SK-N-SH treated with all-trans-retinoic acid at 6 μM for 48 hours (cell line): ENCODE measurements around the gene TMA7.

Experiments
- ATAC-seq: fragments of 200-7000 bp; cut with Tn5 transposase; 3 replicates; pipeline ENCODE4 v1.9.1; 2020; ENCODE audit warnings: mild to moderate bottlenecking, moderate library complexity
- ARNTL ChIP-seq: fragments of 450-650 bp; formaldehyde crosslinking; IDR thresholded peaks from 2 replicates; pipeline ENCODE4 v1.5.0; 2020; ENCODE audit warnings: low read depth, mild to moderate bottlenecking, moderate library complexity, borderline replicate concordance
- CREB5 ChIP-seq: fragments of 250-450 bp; sonication (Bioruptor Pico); IDR thresholded peaks from 2 replicates; pipeline ENCODE4 v1.5.1; 2020; ENCODE audit warnings: low read depth, mild to moderate bottlenecking, moderate library complexity
- CSDC2 ChIP-seq: fragments of 250-450 bp; sonication (Bioruptor Pico); IDR thresholded peaks from 2 replicates; pipeline ENCODE4 v1.5.0; 2020; ENCODE audit warnings: mild to moderate bottlenecking, moderate library complexity
- CSRNP3 ChIP-seq: fragments of 250-450 bp; sonication (Bioruptor Pico); IDR thresholded peaks from 2 replicates; pipeline ENCODE4 v1.5.1; 2021; ENCODE audit warnings: mild to moderate bottlenecking, moderate library complexity
- ISL1 ChIP-seq: fragments of 250-450 bp; sonication (Bioruptor Pico); IDR thresholded peaks from 2 replicates; pipeline ENCODE4 v2.1.2; 2022; ENCODE audit warnings: mild to moderate bottlenecking, moderate library complexity
- OSR1 ChIP-seq: fragments of 250-450 bp; sonication (Bioruptor Pico); IDR thresholded peaks from 2 replicates; pipeline ENCODE4 v1.8.0; 2022; ENCODE audit warnings: moderate library complexity, mild to moderate bottlenecking, inconsistent platforms
- PATZ1 ChIP-seq: fragments of 250-450 bp; sonication (Bioruptor Pico); IDR thresholded peaks from 2 replicates; pipeline ENCODE4 v1.8.0; 2020; ENCODE audit warnings: mild to moderate bottlenecking, moderate library complexity, borderline replicate concordance
- POU6F1 ChIP-seq: fragments of 250-450 bp; sonication (Bioruptor Pico); IDR thresholded peaks from 2 replicates; pipeline ENCODE4 v1.8.0; 2021; ENCODE audit warnings: low read depth, mild to moderate bottlenecking, moderate library complexity, borderline replicate concordance
- PPARA ChIP-seq: fragments of 250-450 bp; sonication (Bioruptor Pico); IDR thresholded peaks from 2 replicates; pipeline ENCODE4 v1.5.0; 2020; ENCODE audit warnings: mild to moderate bottlenecking, borderline replicate concordance
- RARB ChIP-seq: fragments of 250-450 bp; sonication (Bioruptor Pico); IDR thresholded peaks from 2 replicates; pipeline ENCODE4 v1.8.0; 2021; ENCODE audit warnings: mild to moderate bottlenecking, moderate library complexity
- SNAI2 ChIP-seq: fragments of 250-450 bp; sonication (Bioruptor Pico); IDR thresholded peaks from 2 replicates; pipeline ENCODE4 v1.5.0; 2020; ENCODE audit warnings: mild to moderate bottlenecking, moderate library complexity
- TCF4 ChIP-seq: fragments of 250-450 bp; sonication (Bioruptor Pico); IDR thresholded peaks from 2 replicates; pipeline ENCODE4 v1.8.0; 2021; ENCODE audit warnings: mild to moderate bottlenecking, moderate library complexity, borderline replicate concordance
- TOX ChIP-seq: fragments of 250-450 bp; sonication (Bioruptor Pico); IDR thresholded peaks from 2 replicates; pipeline ENCODE4 v1.8.0; 2021; ENCODE audit warnings: mild to moderate bottlenecking, moderate library complexity, borderline replicate concordance
- TSHZ2 ChIP-seq: fragments of 250-450 bp; sonication (Bioruptor Pico); IDR thresholded peaks from 2 replicates; pipeline ENCODE4 v1.5.0; 2020; ENCODE audit warnings: mild to moderate bottlenecking, moderate library complexity
- ZC3H10 ChIP-seq: fragments of 250-450 bp; sonication (Bioruptor Pico); IDR thresholded peaks from 2 replicates; pipeline ENCODE4 v1.5.1; 2021; ENCODE audit warnings: mild to moderate bottlenecking, moderate library complexity
- ZNF565 ChIP-seq: fragments of 450-650 bp; formaldehyde crosslinking; conservative IDR thresholded peaks from 2 replicates; pipeline ENCODE4 v1.5.0; 2020; ENCODE audit warnings: low read depth, mild to moderate bottlenecking, moderate library complexity
- ZNF8 ChIP-seq: fragments of 450-650 bp; formaldehyde crosslinking; IDR thresholded peaks from 2 replicates; pipeline ENCODE4 v1.5.0; 2020; ENCODE audit warnings: mild to moderate bottlenecking, moderate library complexity

Gene TMA7

GRCh38 chr3:48486952-48487351 is 46.9 kb downstream of the TMA7 start:
- TF ChIP-seq CSRNP3 (CRISPR knock-in tag), result no peak
- no peak for TF ChIP-seq CSDC2 (CRISPR knock-in tag)
- no peak for TF ChIP-seq PPARA
- no peak for TF ChIP-seq ZNF565 (CRISPR knock-in tag)
- TF ChIP-seq SNAI2 (CRISPR knock-in tag), result no peak
- no peak for TF ChIP-seq RARB (CRISPR knock-in tag)
- no peak for TF ChIP-seq POU6F1 (CRISPR knock-in tag)
- TF ChIP-seq OSR1 (CRISPR knock-in tag), result no peak
- no peak for TF ChIP-seq TSHZ2 (CRISPR knock-in tag)
- TF ChIP-seq ZNF8, result no peak
- TF ChIP-seq ARNTL (CRISPR knock-in tag), result no peak
- TF ChIP-seq ZC3H10 (CRISPR knock-in tag), result no peak
- TF ChIP-seq PATZ1 (CRISPR knock-in tag), result no peak
- TF ChIP-seq TOX (CRISPR knock-in tag), result no peak
- TF ChIP-seq TCF4 (CRISPR knock-in tag), result no peak
- ATAC-seq, result no peak

GRCh38 chr3:48492461-48493202 is 52.6 kb downstream of the TMA7 start:
- no peak for TF ChIP-seq OSR1 (CRISPR knock-in tag)
- peak; percentile 35; the same call in 1 of the 2 replicates for TF ChIP-seq ISL1 (CRISPR knock-in tag)
- ATAC-seq, result peak; percentile 27; the same call in 2 of the 3 replicates

GRCh38 chr3:48493203-48493501 is 53.1 kb downstream of the TMA7 start:
- ATAC-seq, result no peak
- no peak for TF ChIP-seq ARNTL (CRISPR knock-in tag)
- TF ChIP-seq TOX (CRISPR knock-in tag), result no peak
- TF ChIP-seq OSR1 (CRISPR knock-in tag), result no peak
- TF ChIP-seq ZNF8, result no peak
- TF ChIP-seq CSRNP3 (CRISPR knock-in tag), result no peak
- TF ChIP-seq POU6F1 (CRISPR knock-in tag), result no peak
- no peak for TF ChIP-seq CREB5
